Measurements from ENCODE around the gene PNLDC1.
"Not testable (repeated sequence)": the region's sequence is repeated elsewhere in the genome, so short reads cannot be mapped to it uniquely, and the experiment has no call there.

Gene PNLDC1

GRCh38 chr6:159788276-159788675, 11.8 kb upstream of the PNLDC1 start:
- DNase-seq, result peak; percentile 74

DNA sequence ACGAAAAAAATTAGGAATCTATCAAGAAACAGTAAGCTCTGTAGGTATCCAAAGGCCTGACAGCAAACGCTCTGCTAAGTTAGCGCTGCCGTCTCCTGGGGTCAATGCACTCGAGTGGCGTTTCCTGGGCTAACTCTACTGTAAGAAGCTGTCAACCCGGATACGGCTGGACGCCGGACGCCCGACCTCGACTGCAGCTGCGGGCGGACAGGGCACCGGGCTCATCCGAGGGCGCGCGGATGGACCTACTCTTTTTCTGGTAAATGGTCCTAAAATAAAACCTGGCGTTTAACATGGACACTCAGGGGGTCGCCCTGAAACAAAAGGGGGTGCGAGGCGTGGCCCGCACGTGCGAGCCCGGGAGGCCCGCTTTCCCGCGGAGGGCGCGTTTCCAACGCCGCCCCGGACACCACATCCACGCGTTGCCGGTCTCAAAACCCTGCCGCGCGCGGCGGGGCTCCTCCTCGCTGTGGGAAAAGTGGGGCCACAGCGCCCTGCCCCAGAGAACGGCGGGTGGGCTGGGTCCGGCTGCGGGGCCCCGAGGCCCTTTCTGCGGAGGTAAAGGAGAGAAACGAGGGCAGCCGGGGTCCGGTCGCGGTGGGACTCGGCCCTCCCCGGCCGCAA, 11.2 kb upstream of the PNLDC1 start:
- peak; percentile 76 for DNase-seq

- peak; percentile 100 for DNase-seq
Measured at GRCh38 chr6:159789377-159790148, 10.5 kb upstream of the PNLDC1 start, which contains the start of gene TCP1. Gene TCP1 (minus strand): TSS chr6:159789602. CDS start chr6:159789468, 134 bp downstream.

DNA sequence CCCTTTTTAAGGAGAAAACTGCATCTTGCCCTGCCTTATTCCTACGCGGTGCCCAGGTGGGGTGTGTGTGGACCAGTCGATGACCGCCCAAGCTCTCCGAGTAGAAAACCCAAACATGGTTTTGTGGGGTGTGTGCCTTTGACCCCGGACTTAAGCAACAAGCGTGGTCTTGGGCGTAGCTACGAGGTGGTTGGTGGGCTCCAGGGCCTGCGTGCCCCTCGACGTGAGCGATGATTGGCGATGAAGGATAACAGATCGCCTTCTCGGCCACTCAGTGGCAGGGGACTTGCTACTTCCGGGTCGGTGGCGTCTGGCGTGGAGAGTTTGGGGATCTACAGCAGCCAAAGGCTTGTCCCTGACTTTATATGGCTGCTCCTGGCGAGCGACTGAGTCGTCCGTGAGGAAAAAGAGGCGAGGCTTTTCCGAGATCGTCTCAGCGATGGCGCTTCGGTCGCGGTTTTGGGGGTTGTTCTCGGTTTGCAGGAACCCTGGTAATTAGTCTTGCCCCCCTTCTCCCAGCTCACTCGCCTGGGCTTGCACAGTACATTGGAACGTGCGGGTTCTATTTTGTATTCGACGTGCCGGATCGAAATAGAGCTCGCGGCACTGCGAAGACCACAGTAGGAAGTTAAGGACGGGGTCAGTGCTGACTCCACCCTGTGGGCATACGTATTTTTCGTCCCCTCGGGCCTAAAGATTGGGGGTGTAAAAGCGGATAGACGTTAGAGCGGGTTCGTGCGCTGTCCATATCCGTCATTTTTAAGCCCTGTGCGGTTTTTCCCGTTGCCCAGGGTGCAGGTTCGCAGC, 9.7 kb upstream of the PNLDC1 start, which contains the start of gene MRPL18:
MRPL18 (plus strand) TSS at position 319 of the 807 bp plus-strand sequence; CDS start at position 440, 121 bp downstream.
- DNase-seq, result peak; percentile 95

- peak; percentile 77 for DNase-seq
Measured at GRCh38 chr6:159790956-159791598, 9.0 kb upstream of the PNLDC1 start.

DNA sequence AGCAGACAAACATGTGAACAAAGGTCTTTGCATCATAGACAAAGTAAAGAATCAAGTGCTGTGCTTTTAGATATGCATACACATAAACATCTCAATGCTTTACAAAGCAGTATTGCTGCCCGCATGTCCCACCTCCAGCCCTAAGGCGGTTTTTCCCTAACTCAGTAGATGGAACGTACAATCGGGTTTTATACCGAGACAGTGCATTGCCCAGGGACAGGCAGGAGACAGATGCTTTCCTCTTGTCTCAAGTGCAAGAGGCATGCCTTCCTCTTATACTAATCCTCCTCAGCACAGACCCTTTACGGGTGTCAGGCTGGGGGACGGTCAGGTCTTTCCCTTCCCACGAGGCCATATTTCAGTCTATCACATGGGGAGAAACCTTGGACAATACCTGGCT, 5.1 kb upstream of the PNLDC1 start:
- DNase-seq, result not testable (repeated sequence)

GRCh38 chr6:159797554-159797953, 2.5 kb upstream of the PNLDC1 start:
- DNase-seq, result no peak

DNA sequence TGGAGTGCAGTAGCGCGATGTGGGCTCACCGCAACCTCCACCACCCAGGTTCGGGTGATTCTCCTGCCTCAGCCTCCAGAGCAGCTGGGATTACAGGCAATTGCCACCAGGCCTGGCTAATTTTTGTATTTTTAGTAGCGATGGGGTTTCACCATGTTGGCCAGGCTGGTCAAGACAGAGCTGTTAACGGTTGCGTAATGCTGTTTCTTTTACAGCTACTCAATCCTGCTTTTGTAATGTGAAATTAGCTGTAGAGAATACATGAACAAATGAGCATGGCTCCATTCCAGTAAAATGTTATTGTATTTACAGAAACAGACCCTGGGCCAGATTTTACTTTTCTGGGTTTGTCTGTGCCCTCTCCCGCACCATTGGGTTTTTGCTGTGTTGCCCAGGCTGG, 1.9 kb downstream of the PNLDC1 start:
- DNase-seq, result no peak

DNA sequence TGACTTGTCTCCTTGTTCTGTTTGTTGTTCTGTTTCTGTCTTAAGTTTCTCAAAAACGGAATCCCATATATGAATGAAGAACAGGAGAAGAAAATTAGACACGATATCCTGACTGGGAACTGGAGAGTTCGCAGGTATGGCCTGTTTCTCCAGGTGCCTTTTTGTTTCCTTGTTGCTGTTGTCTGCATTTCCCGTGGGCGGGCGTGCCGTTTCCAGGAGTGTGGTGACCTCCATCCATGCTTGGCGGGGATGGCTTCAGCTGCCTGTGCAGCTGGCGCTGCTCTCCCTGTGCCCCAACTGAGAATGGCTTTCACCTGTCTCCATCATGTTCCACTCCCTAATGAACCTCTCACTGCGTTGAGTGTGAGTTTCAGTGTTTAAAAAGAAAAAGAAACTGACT, 4.4 kb downstream of the PNLDC1 start:
- no peak for DNase-seq

DNA sequence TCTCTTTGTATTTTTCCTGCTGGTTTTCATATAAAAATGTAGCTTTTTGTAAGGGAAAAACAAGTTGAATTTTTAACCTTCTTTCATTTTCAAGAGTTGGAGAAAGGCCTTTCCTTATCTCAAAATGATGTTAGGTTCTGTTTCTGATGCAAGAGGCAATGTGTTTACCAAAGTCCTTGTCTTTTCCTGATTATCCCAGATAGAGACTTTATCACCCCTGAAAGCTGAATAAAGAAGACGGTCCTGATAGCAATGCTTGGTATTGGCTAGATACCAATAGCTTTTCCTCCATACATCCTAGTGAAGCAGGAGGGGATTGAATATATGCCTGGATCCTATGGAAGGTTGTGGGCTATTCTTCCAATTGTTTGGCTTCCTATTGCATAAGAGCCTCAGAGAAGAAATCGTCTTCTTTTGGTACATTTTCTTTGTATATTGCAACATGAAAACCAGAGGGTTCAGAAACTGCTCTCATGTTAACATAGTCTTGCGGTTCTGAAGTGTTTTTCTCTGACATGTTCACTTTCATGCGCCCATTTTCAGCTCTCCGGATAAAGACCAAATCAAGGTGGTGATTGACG, 5.5 kb downstream of the PNLDC1 start:
- DNase-seq, result no peak

DNA sequence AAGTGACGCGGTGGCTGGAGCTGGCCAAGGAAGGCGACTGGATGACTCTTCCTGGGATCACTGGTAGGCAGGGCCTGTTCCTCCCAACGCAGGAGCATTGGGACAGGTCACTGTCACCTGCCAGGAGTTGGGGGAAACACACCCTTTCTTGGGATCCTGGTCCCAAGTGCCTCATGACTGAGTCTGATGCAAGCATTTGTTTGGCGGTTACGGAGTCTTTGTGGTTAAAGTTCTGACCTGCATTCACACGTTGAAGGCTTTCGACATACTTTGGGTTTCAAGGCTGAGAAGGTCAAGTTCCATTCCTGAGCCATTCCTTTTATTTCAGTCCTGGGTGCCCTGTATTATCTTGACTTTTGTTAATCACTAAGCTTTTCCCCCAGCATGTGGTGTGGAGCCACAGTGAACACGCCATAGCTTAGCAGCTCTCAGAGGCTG, 6.0 kb downstream of the PNLDC1 start:
- DNase-seq, result no peak

DNA sequence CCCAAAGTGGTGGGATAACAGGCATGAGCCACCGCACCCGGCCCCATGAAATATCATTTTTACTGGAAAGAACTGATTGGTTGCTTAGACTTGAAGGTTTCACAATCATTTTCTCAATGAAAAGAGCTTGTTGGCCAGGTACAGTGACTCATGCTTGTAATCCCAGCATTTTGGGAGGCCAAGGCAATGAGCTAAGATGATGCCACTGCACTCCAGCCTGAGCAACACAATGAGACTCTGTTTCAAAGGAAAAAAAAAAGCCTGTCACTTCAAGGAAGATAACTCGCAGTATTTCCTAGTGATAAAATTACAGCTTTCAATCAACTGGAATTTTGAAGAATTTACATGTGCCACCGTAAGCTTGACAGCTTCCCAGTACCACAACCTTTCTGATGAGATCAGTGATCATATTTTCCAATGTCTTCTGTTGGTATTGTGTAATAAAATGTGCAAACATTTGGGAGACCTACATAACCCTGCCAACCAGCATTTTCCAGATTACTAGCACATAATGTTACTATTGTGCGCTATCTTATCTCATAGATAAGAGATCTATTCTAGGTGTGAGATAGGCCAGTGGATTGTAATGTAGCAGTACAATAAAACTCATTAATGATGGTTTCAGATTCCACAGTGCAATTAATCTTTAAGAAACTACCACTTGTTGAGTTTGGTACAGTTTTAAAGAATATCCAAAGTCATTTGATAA, 7.2 kb downstream of the PNLDC1 start:
- DNase-seq, result no peak

DNA sequence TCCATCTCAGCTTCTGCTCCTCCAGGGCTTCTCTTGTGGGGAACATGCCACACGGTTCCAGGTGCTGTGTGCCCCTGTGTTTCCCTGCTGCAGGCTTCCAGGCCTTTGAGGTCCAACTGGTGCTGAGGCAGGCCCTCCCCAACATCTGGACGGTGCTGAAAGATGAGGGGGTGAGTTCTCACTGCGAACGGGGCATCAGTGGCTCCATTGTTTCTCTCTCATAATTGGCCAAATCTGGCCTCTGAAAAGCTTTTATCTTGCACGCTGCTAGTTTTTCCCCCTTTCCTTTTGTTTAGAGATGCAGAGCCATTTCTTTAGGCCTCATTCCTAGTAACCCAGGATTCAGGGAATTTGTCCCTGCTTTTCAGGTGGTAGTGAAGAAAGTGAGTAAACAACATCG, 8.6 kb downstream of the PNLDC1 start:
- no peak for DNase-seq

DNA sequence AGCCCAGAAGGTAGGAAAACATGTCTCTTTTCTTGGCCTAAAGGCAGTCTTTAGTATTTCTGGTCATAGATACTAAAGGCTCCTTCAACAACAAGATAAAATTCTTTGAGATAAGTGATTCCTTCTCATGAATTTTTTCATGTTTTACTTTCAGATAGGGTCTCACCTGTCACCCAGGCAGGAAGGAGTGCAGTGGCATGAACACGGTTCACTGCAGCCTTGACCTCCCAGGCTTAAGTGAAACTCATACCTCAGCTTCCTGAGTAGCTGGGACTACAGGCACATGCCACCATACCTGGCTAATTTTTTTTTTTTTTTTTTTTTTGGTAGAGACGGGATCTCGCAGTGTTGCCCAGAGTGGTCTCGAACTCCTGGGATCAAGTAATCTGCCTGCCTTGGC, 9.1 kb downstream of the PNLDC1 start:
- no peak for DNase-seq

- DNase-seq, result no peak
Measured at GRCh38 chr6:159813781-159814180, 13.7 kb downstream of the PNLDC1 start.

GRCh38 chr6:159815410-159815809, 15.3 kb downstream of the PNLDC1 start:
- DNase-seq, result no peak

DNA sequence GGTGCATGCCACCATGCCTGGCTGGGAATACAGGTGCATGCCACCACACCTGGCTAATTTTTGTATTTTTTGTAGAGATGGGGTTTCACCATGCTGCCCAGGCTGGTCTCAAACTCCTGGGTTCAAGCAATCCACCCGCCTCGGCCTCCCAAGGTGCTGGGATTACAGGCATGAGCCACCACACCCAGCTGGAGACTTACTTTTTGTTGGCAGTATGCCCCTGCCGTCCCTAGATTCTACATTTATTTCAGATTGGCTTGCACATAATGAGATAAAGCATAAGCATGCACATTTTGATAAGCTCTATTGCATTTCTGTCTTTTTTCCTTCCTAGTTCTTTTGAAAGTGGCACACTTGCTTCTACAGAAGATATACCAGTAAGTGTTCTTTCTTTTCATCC, 16.7 kb downstream of the PNLDC1 start:
- DNase-seq, result not testable (repeated sequence)

GRCh38 chr6:159817951-159818739, 18.1 kb downstream of the PNLDC1 start:
- no peak for DNase-seq

DNA sequence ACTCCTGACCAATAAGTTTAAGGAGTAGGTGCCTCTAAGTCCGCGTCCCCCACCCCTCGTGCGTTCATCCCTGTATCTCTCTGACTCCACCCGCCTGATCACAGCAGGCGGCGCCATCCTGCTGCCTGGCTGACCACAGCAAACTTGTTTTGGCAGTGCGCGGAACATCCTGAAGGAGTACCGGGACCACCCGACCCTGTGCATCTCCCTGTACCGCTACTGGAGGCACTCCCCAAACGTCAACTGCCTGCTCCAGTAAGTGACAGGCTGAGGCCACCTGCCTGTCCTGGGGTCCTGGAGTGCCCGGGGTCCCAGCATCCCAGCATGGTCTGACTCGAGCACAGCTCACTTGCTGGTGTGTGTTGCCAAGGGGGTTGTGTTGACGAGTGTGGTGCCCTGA, 19.0 kb downstream of the PNLDC1 start:
- DNase-seq, result no peak

DNA sequence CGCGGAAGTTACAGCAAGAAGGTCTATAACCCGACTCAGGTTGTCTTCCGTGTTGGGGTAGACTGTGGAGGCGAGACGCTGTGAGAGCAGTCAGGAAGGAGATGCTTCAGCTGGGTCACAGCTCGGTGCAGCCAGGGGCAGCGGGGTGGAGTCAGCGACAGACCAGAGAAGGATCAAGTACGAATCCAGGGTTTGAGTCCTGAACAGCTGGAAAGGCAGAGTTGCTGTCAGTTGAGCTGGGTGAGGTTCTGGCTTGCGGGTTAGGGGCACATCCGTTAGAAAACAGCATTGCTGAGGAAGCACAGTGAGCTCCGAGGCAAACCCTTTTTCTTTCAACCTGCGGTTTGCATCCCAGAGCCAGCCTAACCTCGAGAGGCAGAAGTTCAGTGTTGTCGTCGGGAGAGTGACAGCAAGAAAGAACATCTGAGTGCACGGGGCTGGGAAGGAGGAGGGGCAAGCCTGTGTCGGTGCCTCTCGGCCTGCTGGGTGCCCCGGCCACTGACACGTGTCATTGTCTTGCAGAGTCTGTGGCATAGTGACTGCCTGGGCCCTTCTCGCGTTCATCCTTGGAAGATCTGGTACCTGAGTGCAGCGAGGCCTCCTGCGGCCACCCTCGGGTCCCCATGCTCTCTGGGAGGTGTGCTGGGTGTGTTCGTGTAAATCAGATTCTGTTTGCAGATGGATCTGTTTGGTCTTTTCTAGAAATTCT, 20.0 kb downstream of the PNLDC1 start:
- DNase-seq, result peak; percentile 70
